Measurements from ENCODE around the gene BCL11A. TPM values are rescaled to one million over a fixed set of nuclear protein-coding genes. Genes with fewer than 3 reads are reported as not detected.

The BCL11A gene
- total and polyA plus RNA-seq, 2 experiments from 2014 or later = 57.5 to 77.6 TPM

DNA sequence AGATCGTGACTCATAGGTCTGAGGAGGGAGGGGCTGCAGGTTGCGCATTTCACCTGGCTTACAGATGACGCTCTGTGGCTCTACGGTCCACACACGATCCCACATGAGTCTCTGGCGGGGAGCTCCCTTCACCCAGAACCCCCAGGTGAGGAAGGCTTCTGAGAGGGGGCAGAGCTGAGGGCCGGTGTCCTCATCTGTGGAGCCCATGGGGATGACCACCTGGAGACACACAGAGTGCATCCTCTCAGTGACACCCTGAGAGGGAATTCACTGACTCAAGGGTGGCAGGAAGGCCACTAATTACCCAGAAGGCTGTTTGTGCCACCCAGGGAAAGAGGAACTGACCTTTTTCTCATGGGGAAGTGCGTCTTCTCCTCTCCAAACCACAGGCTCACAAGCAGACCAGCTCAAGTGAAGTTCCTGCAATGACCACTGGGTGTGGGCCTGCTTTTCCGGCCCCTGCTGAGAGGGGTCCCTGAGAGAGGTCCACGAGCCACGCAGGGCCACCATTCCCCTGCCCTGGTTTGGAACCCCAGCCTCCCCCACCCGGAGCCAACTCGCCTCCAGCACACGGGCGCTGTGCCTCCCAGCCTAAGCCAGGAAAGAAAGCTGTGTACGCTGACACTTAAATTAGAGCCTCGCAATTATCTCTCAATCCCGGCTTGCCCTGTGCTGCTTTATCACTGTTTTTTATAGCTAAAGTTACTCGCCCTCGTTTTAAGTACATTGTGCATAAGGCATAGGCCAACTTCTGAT is 114.1 kb downstream of the BCL11A start:
- Mint-ChIP-seq H3K9me3 (no peaks in the 10 kb centered on the region), H3K4me1 (peaks cover 42% of the 10 kb centered on the region), H3K27ac (no peak overlapping the region), H3K4me3 (no peak overlapping the region), H3K27me3 (ENCODE audit: insufficient read depth, low read depth, poor library complexity) (peaks cover 14% of the 10 kb centered on the region), H3K36me3 (ENCODE audit: low read depth) (no peaks in the 10 kb centered on the region)
- Histone ChIP-seq H3K9me2 (ENCODE audit: insufficient read depth) (no peaks in the 10 kb centered on the region), H2AFZ (no peak overlapping the region), H3K27me3 (ENCODE audit: insufficient read depth) (no peaks in the 10 kb centered on the region; the same call in 1 of the 2 replicates), H4K20me1 (replicated peaks; ENCODE audit: insufficient read depth) (no peaks in the 10 kb centered on the region), H3K27ac (ENCODE audit: low read depth) (no peak overlapping the region), H3K4me3 (no peak overlapping the region), H3K4me1 (ENCODE audit: insufficient read depth) (peaks cover 17% of the 10 kb centered on the region), H3K79me2 (replicated peaks; ENCODE audit: insufficient read depth) (no peaks in the 10 kb centered on the region), H3F3A (replicated peaks; ENCODE audit: low read depth) (no peaks in the 10 kb centered on the region), H3K4me2 (no peak overlapping the region), H3K36me3 (ENCODE audit: insufficient read depth) (no peaks in the 10 kb centered on the region)
- DNase-seq (ENCODE audit: low spot score) = peak; percentile 70
- ATAC-seq = peak; percentile 76
- TF ChIP-seq, protein P1, sequence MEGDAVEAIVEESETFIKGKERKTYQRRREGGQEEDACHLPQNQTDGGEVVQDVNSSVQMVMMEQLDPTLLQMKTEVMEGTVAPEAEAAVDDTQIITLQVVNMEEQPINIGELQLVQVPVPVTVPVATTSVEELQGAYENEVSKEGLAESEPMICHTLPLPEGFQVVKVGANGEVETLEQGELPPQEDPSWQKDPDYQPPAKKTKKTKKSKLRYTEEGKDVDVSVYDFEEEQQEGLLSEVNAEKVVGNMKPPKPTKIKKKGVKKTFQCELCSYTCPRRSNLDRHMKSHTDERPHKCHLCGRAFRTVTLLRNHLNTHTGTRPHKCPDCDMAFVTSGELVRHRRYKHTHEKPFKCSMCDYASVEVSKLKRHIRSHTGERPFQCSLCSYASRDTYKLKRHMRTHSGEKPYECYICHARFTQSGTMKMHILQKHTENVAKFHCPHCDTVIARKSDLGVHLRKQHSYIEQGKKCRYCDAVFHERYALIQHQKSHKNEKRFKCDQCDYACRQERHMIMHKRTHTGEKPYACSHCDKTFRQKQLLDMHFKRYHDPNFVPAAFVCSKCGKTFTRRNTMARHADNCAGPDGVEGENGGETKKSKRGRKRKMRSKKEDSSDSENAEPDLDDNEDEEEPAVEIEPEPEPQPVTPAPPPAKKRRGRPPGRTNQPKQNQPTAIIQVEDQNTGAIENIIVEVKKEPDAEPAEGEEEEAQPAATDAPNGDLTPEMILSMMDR (conservative IDR thresholded peaks at IDR 0.05; ENCODE audit: low read depth in 2 of 2) = peak; percentile 47 to 48
- no peak for TF ChIP-seq POLR2AphosphoS5 (IDR thresholded peaks at IDR 0.05; ENCODE audit: low read depth)

DNA sequence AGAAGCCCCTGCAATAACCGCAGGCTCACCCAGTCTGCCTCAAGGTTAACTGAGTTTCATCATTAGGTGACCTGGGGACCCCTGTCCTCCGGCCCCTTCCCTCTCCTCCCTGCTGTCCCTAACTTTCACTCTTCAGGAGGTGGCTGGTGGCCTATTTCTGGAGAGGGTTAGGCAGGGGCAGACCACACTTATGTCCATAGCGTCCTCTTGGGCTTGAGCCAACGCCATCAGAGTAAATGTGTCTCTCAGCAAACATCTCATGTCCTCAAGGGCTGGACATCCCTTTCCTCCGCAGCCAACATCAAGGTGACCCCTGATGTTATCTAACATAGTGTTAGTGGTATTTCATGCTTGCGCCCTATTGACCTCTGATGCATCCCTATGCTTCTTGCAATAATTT is 114.8 kb downstream of the BCL11A start:
- H3K4me1 ChIP-seq (ENCODE audit: insufficient read depth) = peaks cover 17% of the 10 kb centered on the region
- H3K27ac ChIP-seq (ENCODE audit: low read depth) = no peak overlapping the region
- no peaks in the 10 kb centered on the region for H3K79me2 ChIP-seq (replicated peaks; ENCODE audit: insufficient read depth)
- H3K4me2 ChIP-seq = no peak overlapping the region
- peaks cover 38% of the 10 kb centered on the region for H3K4me1 Mint-ChIP-seq
- no peaks in the 10 kb centered on the region for H3K36me3 Mint-ChIP-seq (ENCODE audit: low read depth)
- no peaks in the 10 kb centered on the region for H3K36me3 ChIP-seq (ENCODE audit: insufficient read depth)
- no peaks in the 10 kb centered on the region for H4K20me1 ChIP-seq (replicated peaks; ENCODE audit: insufficient read depth)
- H3K9me3 Mint-ChIP-seq = no peaks in the 10 kb centered on the region
- H3K27me3 Mint-ChIP-seq (ENCODE audit: insufficient read depth, low read depth, poor library complexity) = peaks cover 14% of the 10 kb centered on the region
- H3K27me3 ChIP-seq (ENCODE audit: insufficient read depth) = no peaks in the 10 kb centered on the region; the same call in 1 of the 2 replicates
- H2AFZ ChIP-seq = no peak overlapping the region
- no peaks in the 10 kb centered on the region for H3K9me2 ChIP-seq (ENCODE audit: insufficient read depth)
- H3K27ac Mint-ChIP-seq = no peak overlapping the region
- H3K4me3 ChIP-seq = no peak overlapping the region
- ATAC-seq (no peak), DNase-seq (ENCODE audit: low spot score) (no peak)
- no peaks in the 10 kb centered on the region for H3F3A ChIP-seq (replicated peaks; ENCODE audit: low read depth)
- H3K4me3 Mint-ChIP-seq = no peak overlapping the region
- TF ChIP-seq NANOG (IDR thresholded peaks at IDR 0.05; ENCODE audit: borderline replicate concordance) (no peak), CREB1 (CRISPR knock-in tag; IDR thresholded peaks at IDR 0.05; ENCODE audit: low read depth) (no peak), EZH2phosphoT487 (IDR thresholded peaks at IDR 0.05; ENCODE audit: unreplicated experiment) (no peak), POLR2AphosphoS5 (IDR thresholded peaks at IDR 0.05; ENCODE audit: low read depth) (no peak)
- TF ChIP-seq, protein P2, sequence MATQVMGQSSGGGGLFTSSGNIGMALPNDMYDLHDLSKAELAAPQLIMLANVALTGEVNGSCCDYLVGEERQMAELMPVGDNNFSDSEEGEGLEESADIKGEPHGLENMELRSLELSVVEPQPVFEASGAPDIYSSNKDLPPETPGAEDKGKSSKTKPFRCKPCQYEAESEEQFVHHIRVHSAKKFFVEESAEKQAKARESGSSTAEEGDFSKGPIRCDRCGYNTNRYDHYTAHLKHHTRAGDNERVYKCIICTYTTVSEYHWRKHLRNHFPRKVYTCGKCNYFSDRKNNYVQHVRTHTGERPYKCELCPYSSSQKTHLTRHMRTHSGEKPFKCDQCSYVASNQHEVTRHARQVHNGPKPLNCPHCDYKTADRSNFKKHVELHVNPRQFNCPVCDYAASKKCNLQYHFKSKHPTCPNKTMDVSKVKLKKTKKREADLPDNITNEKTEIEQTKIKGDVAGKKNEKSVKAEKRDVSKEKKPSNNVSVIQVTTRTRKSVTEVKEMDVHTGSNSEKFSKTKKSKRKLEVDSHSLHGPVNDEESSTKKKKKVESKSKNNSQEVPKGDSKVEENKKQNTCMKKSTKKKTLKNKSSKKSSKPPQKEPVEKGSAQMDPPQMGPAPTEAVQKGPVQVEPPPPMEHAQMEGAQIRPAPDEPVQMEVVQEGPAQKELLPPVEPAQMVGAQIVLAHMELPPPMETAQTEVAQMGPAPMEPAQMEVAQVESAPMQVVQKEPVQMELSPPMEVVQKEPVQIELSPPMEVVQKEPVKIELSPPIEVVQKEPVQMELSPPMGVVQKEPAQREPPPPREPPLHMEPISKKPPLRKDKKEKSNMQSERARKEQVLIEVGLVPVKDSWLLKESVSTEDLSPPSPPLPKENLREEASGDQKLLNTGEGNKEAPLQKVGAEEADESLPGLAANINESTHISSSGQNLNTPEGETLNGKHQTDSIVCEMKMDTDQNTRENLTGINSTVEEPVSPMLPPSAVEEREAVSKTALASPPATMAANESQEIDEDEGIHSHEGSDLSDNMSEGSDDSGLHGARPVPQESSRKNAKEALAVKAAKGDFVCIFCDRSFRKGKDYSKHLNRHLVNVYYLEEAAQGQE (IDR thresholded peaks at IDR 0.05; ENCODE audit: unreplicated experiment) = no peak
- TF ChIP-seq, protein P3, sequence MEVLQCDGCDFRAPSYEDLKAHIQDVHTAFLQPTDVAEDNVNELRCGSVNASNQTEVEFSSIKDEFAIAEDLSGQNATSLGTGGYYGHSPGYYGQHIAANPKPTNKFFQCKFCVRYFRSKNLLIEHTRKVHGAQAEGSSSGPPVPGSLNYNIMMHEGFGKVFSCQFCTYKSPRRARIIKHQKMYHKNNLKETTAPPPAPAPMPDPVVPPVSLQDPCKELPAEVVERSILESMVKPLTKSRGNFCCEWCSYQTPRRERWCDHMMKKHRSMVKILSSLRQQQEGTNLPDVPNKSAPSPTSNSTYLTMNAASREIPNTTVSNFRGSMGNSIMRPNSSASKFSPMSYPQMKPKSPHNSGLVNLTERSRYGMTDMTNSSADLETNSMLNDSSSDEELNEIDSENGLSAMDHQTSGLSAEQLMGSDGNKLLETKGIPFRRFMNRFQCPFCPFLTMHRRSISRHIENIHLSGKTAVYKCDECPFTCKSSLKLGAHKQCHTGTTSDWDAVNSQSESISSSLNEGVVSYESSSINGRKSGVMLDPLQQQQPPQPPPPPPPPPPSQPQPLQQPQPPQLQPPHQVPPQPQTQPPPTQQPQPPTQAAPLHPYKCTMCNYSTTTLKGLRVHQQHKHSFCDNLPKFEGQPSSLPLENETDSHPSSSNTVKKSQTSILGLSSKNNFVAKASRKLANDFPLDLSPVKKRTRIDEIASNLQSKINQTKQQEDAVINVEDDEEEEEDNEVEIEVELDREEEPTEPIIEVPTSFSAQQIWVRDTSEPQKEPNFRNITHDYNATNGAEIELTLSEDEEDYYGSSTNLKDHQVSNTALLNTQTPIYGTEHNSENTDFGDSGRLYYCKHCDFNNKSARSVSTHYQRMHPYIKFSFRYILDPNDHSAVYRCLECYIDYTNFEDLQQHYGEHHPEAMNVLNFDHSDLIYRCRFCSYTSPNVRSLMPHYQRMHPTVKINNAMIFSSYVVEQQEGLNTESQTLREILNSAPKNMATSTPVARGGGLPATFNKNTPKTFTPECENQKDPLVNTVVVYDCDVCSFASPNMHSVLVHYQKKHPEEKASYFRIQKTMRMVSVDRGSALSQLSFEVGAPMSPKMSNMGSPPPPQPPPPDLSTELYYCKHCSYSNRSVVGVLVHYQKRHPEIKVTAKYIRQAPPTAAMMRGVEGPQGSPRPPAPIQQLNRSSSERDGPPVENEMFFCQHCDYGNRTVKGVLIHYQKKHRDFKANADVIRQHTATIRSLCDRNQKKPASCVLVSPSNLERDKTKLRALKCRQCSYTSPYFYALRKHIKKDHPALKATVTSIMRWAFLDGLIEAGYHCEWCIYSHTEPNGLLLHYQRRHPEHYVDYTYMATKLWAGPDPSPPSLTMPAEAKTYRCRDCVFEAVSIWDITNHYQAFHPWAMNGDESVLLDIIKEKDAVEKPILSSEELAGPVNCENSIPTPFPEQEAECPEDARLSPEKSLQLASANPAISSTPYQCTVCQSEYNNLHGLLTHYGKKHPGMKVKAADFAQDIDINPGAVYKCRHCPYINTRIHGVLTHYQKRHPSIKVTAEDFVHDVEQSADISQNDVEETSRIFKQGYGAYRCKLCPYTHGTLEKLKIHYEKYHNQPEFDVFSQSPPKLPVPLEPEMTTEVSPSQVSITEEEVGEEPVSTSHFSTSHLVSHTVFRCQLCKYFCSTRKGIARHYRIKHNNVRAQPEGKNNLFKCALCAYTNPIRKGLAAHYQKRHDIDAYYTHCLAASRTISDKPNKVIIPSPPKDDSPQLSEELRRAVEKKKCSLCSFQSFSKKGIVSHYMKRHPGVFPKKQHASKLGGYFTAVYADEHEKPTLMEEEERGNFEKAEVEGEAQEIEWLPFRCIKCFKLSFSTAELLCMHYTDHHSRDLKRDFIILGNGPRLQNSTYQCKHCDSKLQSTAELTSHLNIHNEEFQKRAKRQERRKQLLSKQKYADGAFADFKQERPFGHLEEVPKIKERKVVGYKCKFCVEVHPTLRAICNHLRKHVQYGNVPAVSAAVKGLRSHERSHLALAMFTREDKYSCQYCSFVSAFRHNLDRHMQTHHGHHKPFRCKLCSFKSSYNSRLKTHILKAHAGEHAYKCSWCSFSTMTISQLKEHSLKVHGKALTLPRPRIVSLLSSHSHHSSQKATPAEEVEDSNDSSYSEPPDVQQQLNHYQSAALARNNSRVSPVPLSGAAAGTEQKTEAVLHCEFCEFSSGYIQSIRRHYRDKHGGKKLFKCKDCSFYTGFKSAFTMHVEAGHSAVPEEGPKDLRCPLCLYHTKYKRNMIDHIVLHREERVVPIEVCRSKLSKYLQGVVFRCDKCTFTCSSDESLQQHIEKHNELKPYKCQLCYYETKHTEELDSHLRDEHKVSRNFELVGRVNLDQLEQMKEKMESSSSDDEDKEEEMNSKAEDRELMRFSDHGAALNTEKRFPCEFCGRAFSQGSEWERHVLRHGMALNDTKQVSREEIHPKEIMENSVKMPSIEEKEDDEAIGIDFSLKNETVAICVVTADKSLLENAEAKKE (CRISPR knock-in tag; IDR thresholded peaks at IDR 0.05) = no peak
- TF ChIP-seq, protein P4, sequence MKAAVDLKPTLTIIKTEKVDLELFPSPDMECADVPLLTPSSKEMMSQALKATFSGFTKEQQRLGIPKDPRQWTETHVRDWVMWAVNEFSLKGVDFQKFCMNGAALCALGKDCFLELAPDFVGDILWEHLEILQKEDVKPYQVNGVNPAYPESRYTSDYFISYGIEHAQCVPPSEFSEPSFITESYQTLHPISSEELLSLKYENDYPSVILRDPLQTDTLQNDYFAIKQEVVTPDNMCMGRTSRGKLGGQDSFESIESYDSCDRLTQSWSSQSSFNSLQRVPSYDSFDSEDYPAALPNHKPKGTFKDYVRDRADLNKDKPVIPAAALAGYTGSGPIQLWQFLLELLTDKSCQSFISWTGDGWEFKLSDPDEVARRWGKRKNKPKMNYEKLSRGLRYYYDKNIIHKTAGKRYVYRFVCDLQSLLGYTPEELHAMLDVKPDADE (IDR thresholded peaks at IDR 0.05) = no peak

All from GM23338 (cell line).